ENCODE results near the gene ZFP36L2. TPM values are rescaled to one million over a fixed set of nuclear protein-coding genes. Genes with fewer than 3 reads are reported as not detected.

The ZFP36L2 gene
- total RNA-seq, 1 donor: 144 TPM

- no peaks in the 10 kb centered on the region for H3K9me3 ChIP-seq (ENCODE audit: low read depth, low read length)
- H3K4me3 ChIP-seq (ENCODE audit: low read length): no peak overlapping the region
- H3K27me3 ChIP-seq (ENCODE audit: insufficient read depth, low read length): no peaks in the 10 kb centered on the region
- H3K4me1 ChIP-seq (ENCODE audit: insufficient read depth, low read length): peaks cover 84% of the 10 kb centered on the region
Observed at GRCh38 chr2:43210467-43211303, 15.7 kb downstream of the ZFP36L2 start.

GRCh38 chr2:43210125-43210466 lies 16.3 kb downstream of the ZFP36L2 start:
- Histone ChIP-seq H3K9me3 (ENCODE audit: low read depth, low read length) (no peaks in the 10 kb centered on the region), H3K4me3 (ENCODE audit: low read length) (no peak overlapping the region), H3K27me3 (ENCODE audit: insufficient read depth, low read length) (no peaks in the 10 kb centered on the region), H3K4me1 (ENCODE audit: insufficient read depth, low read length) (peaks cover 78% of the 10 kb centered on the region)

- H3K27me3 ChIP-seq (ENCODE audit: insufficient read depth, low read length): no peaks in the 10 kb centered on the region
- no peak overlapping the region for H3K4me3 ChIP-seq (ENCODE audit: low read length)
- H3K9me3 ChIP-seq (ENCODE audit: low read depth, low read length): no peaks in the 10 kb centered on the region
- peaks cover 70% of the 10 kb centered on the region for H3K4me1 ChIP-seq (ENCODE audit: insufficient read depth, low read length)
Observed at GRCh38 chr2:43209204-43209717, 17.1 kb downstream of the ZFP36L2 start.

GRCh38 chr2:43207553-43208300 lies 18.7 kb downstream of the ZFP36L2 start:
- H3K27me3 ChIP-seq (ENCODE audit: insufficient read depth, low read length): no peaks in the 10 kb centered on the region
- no peaks in the 10 kb centered on the region for H3K9me3 ChIP-seq (ENCODE audit: low read depth, low read length)
- peaks cover 54% of the 10 kb centered on the region for H3K4me1 ChIP-seq (ENCODE audit: insufficient read depth, low read length)
- H3K4me3 ChIP-seq (ENCODE audit: low read length): no peak overlapping the region

GRCh38 chr2:43206602-43207001 lies 19.8 kb downstream of the ZFP36L2 start:
- H3K9me3 ChIP-seq (ENCODE audit: low read depth, low read length): no peaks in the 10 kb centered on the region
- H3K27me3 ChIP-seq (ENCODE audit: insufficient read depth, low read length): no peaks in the 10 kb centered on the region
- H3K4me1 ChIP-seq (ENCODE audit: insufficient read depth, low read length): peaks cover 47% of the 10 kb centered on the region
- H3K4me3 ChIP-seq (ENCODE audit: low read length): no peak overlapping the region

- no peaks in the 10 kb centered on the region for H3K27me3 ChIP-seq (ENCODE audit: insufficient read depth, low read length)
- no peaks in the 10 kb centered on the region for H3K9me3 ChIP-seq (ENCODE audit: low read depth, low read length)
- H3K4me3 ChIP-seq (ENCODE audit: low read length): no peak overlapping the region
- H3K4me1 ChIP-seq (ENCODE audit: insufficient read depth, low read length): peaks cover 22% of the 10 kb centered on the region
Observed at GRCh38 chr2:43203373-43203772, 23.0 kb downstream of the ZFP36L2 start.

- Histone ChIP-seq H3K4me1 (ENCODE audit: insufficient read depth, low read length) (peaks cover 19% of the 10 kb centered on the region), H3K4me3 (ENCODE audit: low read length) (no peak overlapping the region), H3K9me3 (ENCODE audit: low read depth, low read length) (no peaks in the 10 kb centered on the region)
Observed at GRCh38 chr2:43202289-43202688, 24.1 kb downstream of the ZFP36L2 start.

GRCh38 chr2:43201497-43201896 lies 24.9 kb downstream of the ZFP36L2 start:
- H3K4me3 ChIP-seq (ENCODE audit: low read length): no peak overlapping the region
- H3K27me3 ChIP-seq (ENCODE audit: insufficient read depth, low read length): no peaks in the 10 kb centered on the region
- no peaks in the 10 kb centered on the region for H3K9me3 ChIP-seq (ENCODE audit: low read depth, low read length)
- H3K4me1 ChIP-seq (ENCODE audit: insufficient read depth, low read length): peaks cover 23% of the 10 kb centered on the region

More at GRCh38 chr2:43202289-43202688, 24.1 kb downstream of the ZFP36L2 start:
- H3K27me3 ChIP-seq (ENCODE audit: insufficient read depth, low read length): no peaks in the 10 kb centered on the region

- no peak overlapping the region for H3K4me3 ChIP-seq (ENCODE audit: low read length)
- peaks cover 27% of the 10 kb centered on the region for H3K4me1 ChIP-seq (ENCODE audit: insufficient read depth, low read length)
- H3K9me3 ChIP-seq (ENCODE audit: low read depth, low read length): no peaks in the 10 kb centered on the region
- H3K27me3 ChIP-seq (ENCODE audit: insufficient read depth, low read length): no peaks in the 10 kb centered on the region
Observed at GRCh38 chr2:43201016-43201415, 25.4 kb downstream of the ZFP36L2 start.

- Histone ChIP-seq H3K27me3 (ENCODE audit: insufficient read depth, low read length) (no peaks in the 10 kb centered on the region), H3K4me1 (ENCODE audit: insufficient read depth, low read length) (peaks cover 40% of the 10 kb centered on the region)
Observed at GRCh38 chr2:43199492-43200488, 26.6 kb downstream of the ZFP36L2 start.

GRCh38 chr2:43198263-43198662 lies 28.1 kb downstream of the ZFP36L2 start:
- H3K4me3 ChIP-seq (ENCODE audit: low read length): no peak overlapping the region
- H3K27me3 ChIP-seq (ENCODE audit: insufficient read depth, low read length): no peaks in the 10 kb centered on the region
- H3K9me3 ChIP-seq (ENCODE audit: low read depth, low read length): no peaks in the 10 kb centered on the region
- peaks cover 55% of the 10 kb centered on the region for H3K4me1 ChIP-seq (ENCODE audit: insufficient read depth, low read length)

More at GRCh38 chr2:43199492-43200488, 26.6 kb downstream of the ZFP36L2 start:
- Histone ChIP-seq H3K9me3 (ENCODE audit: low read depth, low read length) (no peaks in the 10 kb centered on the region), H3K4me3 (ENCODE audit: low read length) (no peak overlapping the region)

- no peak overlapping the region for H3K4me3 ChIP-seq (ENCODE audit: low read length)
- no peaks in the 10 kb centered on the region for H3K27me3 ChIP-seq (ENCODE audit: insufficient read depth, low read length)
- no peaks in the 10 kb centered on the region for H3K9me3 ChIP-seq (ENCODE audit: low read depth, low read length)
- peaks cover 62% of the 10 kb centered on the region for H3K4me1 ChIP-seq (ENCODE audit: insufficient read depth, low read length)
Observed at GRCh38 chr2:43197588-43197896, 28.9 kb downstream of the ZFP36L2 start.

GRCh38 chr2:43196768-43197587 lies 29.4 kb downstream of the ZFP36L2 start:
- peaks cover 67% of the 10 kb centered on the region for H3K4me1 ChIP-seq (ENCODE audit: insufficient read depth, low read length)
- no peaks in the 10 kb centered on the region for H3K27me3 ChIP-seq (ENCODE audit: insufficient read depth, low read length)
- H3K9me3 ChIP-seq (ENCODE audit: low read depth, low read length): no peaks in the 10 kb centered on the region
- H3K4me3 ChIP-seq (ENCODE audit: low read length): no peak overlapping the region

Measured in mononuclear cell (primary cell).